Measurements from ENCODE around the gene C2orf68.

Gene C2orf68

GRCh38 chr2:85580206-85580605 is 31.7 kb downstream of the C2orf68 start:
- TF ChIP-seq TCF4 (CRISPR knock-in tag; IDR thresholded peaks at IDR 0.05; ENCODE audit: borderline replicate concordance) = no peak
- no peak for TF ChIP-seq PATZ1 (CRISPR knock-in tag; IDR thresholded peaks at IDR 0.05; ENCODE audit: borderline replicate concordance)
- TF ChIP-seq ESRRG (CRISPR knock-in tag; IDR thresholded peaks at IDR 0.05) = no peak
- TF ChIP-seq ZNF70 (CRISPR knock-in tag; IDR thresholded peaks at IDR 0.05) = no peak
- TF ChIP-seq RARB (CRISPR knock-in tag; IDR thresholded peaks at IDR 0.05) = no peak
- no peak for ATAC-seq

DNA sequence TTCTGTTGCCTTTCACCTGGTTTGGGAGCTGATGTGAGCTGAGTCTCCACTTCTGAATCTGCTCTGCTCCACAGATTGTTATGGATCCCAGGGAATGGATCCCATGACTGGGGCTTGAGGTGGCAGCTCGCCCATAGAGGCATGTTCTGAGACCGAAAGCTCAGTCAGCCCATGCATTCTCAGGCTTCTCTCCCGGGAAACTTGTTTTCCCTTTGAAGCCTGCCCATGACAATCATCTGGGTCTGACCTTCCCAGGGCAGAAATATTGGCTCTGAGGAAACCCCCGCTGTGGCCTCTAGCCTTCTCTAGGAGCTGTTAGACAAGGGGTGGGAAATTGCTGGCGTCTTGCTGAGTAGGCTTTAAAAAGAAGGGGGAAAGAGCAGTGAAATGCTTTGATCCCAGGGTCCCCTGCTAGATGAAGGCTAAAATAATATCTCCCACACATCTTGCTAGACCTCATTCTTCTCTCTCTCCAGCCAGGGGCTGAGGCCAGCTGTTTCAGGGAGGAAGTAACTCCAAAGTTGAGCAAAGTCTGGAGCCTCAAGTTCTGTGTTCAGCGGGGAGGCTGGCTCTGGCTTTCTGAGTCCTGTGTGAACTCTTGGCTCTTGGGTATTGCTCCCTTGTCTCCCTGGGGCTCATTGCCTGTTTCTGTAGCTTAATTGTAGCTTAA is 32.5 kb downstream of the C2orf68 start:
- no peak for TF ChIP-seq ZNF70 (CRISPR knock-in tag; IDR thresholded peaks at IDR 0.05)
- TF ChIP-seq GLIS3 (CRISPR knock-in tag; IDR thresholded peaks at IDR 0.05) = no peak
- no peak for TF ChIP-seq ZC3H10 (CRISPR knock-in tag; IDR thresholded peaks at IDR 0.05)
- no peak for TF ChIP-seq TOX (CRISPR knock-in tag; IDR thresholded peaks at IDR 0.05; ENCODE audit: borderline replicate concordance)
- no peak for TF ChIP-seq TCF4 (CRISPR knock-in tag; IDR thresholded peaks at IDR 0.05; ENCODE audit: borderline replicate concordance)
- no peak for TF ChIP-seq ISL1 (CRISPR knock-in tag; IDR thresholded peaks at IDR 0.05)
- TF ChIP-seq BACH2 (CRISPR knock-in tag; IDR thresholded peaks at IDR 0.05; ENCODE audit: borderline replicate concordance) = no peak
- TF ChIP-seq, protein P1, sequence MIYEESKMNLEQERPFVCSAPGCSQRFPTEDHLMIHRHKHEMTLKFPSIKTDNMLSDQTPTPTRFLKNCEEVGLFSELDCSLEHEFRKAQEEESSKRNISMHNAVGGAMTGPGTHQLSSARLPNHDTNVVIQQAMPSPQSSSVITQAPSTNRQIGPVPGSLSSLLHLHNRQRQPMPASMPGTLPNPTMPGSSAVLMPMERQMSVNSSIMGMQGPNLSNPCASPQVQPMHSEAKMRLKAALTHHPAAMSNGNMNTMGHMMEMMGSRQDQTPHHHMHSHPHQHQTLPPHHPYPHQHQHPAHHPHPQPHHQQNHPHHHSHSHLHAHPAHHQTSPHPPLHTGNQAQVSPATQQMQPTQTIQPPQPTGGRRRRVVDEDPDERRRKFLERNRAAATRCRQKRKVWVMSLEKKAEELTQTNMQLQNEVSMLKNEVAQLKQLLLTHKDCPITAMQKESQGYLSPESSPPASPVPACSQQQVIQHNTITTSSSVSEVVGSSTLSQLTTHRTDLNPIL (CRISPR knock-in tag; IDR thresholded peaks at IDR 0.05; ENCODE audit: low read depth) = no peak
- no peak for TF ChIP-seq OSR1 (CRISPR knock-in tag; IDR thresholded peaks at IDR 0.05)
- no peak for TF ChIP-seq RARB (CRISPR knock-in tag; IDR thresholded peaks at IDR 0.05)
- no peak for TF ChIP-seq ESRRG (CRISPR knock-in tag; IDR thresholded peaks at IDR 0.05)
- no peak for TF ChIP-seq ZFP30 (CRISPR knock-in tag; IDR thresholded peaks at IDR 0.05)
- ATAC-seq = no peak

- ATAC-seq = no peak
- TF ChIP-seq GLIS3 (CRISPR knock-in tag; IDR thresholded peaks at IDR 0.05) = no peak
- TF ChIP-seq ZNF8 (CRISPR knock-in tag; IDR thresholded peaks at IDR 0.05) = no peak
These were observed 33.4 kb downstream of the C2orf68 start for GRCh38 chr2:85578243-85579180.

- ATAC-seq = no peak
- no peak for TF ChIP-seq POU6F1 (CRISPR knock-in tag; IDR thresholded peaks at IDR 0.05; ENCODE audit: borderline replicate concordance, low read depth)
- no peak for TF ChIP-seq ZC3H10 (CRISPR knock-in tag; IDR thresholded peaks at IDR 0.05)
- no peak for TF ChIP-seq PATZ1 (CRISPR knock-in tag; IDR thresholded peaks at IDR 0.05; ENCODE audit: borderline replicate concordance)
- no peak for TF ChIP-seq ZFP3 (CRISPR knock-in tag; IDR thresholded peaks at IDR 0.05)
- TF ChIP-seq ZNF565 (CRISPR knock-in tag; conservative IDR thresholded peaks at IDR 0.05; ENCODE audit: low read depth) = no peak
- no peak for TF ChIP-seq ZNF8 (CRISPR knock-in tag; IDR thresholded peaks at IDR 0.05)
- no peak for TF ChIP-seq OSR1 (CRISPR knock-in tag; IDR thresholded peaks at IDR 0.05)
- TF ChIP-seq RARB (CRISPR knock-in tag; IDR thresholded peaks at IDR 0.05) = no peak
- TF ChIP-seq, protein P1 (CRISPR knock-in tag; IDR thresholded peaks at IDR 0.05; ENCODE audit: low read depth) = no peak
- no peak for TF ChIP-seq ZFP30 (CRISPR knock-in tag; IDR thresholded peaks at IDR 0.05)
- TF ChIP-seq TOX (CRISPR knock-in tag; IDR thresholded peaks at IDR 0.05; ENCODE audit: borderline replicate concordance) = no peak
- TF ChIP-seq, protein P2, sequence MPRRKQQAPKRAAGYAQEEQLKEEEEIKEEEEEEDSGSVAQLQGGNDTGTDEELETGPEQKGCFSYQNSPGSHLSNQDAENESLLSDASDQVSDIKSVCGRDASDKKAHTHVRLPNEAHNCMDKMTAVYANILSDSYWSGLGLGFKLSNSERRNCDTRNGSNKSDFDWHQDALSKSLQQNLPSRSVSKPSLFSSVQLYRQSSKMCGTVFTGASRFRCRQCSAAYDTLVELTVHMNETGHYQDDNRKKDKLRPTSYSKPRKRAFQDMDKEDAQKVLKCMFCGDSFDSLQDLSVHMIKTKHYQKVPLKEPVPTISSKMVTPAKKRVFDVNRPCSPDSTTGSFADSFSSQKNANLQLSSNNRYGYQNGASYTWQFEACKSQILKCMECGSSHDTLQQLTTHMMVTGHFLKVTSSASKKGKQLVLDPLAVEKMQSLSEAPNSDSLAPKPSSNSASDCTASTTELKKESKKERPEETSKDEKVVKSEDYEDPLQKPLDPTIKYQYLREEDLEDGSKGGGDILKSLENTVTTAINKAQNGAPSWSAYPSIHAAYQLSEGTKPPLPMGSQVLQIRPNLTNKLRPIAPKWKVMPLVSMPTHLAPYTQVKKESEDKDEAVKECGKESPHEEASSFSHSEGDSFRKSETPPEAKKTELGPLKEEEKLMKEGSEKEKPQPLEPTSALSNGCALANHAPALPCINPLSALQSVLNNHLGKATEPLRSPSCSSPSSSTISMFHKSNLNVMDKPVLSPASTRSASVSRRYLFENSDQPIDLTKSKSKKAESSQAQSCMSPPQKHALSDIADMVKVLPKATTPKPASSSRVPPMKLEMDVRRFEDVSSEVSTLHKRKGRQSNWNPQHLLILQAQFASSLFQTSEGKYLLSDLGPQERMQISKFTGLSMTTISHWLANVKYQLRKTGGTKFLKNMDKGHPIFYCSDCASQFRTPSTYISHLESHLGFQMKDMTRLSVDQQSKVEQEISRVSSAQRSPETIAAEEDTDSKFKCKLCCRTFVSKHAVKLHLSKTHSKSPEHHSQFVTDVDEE (CRISPR knock-in tag; IDR thresholded peaks at IDR 0.05) = no peak
- TF ChIP-seq CSDC2 (CRISPR knock-in tag; IDR thresholded peaks at IDR 0.05) = no peak
- no peak for TF ChIP-seq SNAI2 (CRISPR knock-in tag; IDR thresholded peaks at IDR 0.05)
- no peak for TF ChIP-seq BACH2 (CRISPR knock-in tag; IDR thresholded peaks at IDR 0.05; ENCODE audit: borderline replicate concordance)
- TF ChIP-seq ZNF70 (CRISPR knock-in tag; IDR thresholded peaks at IDR 0.05) = no peak
- no peak for TF ChIP-seq ARNTL (CRISPR knock-in tag; IDR thresholded peaks at IDR 0.05; ENCODE audit: borderline replicate concordance, low read depth)
These were observed 34.3 kb downstream of the C2orf68 start, which contains the start of gene VAMP8 for GRCh38 chr2:85577386-85578242. Gene VAMP8 (plus strand): TSS chr2:85577586. CDS start chr2:85577647, 61 bp downstream.

Measured in SK-N-SH treated with all-trans-retinoic acid at 6 μM for 48 hours (cell line).